ENCODE data around the gene EFCAB12. TPM values are rescaled to one million over a fixed set of nuclear protein-coding genes. Genes with fewer than 3 reads are reported as not detected.
"Not testable (repeated sequence)": the region's sequence is repeated elsewhere in the genome, so short reads cannot be mapped to it uniquely, and the experiment has no call there.

The EFCAB12 gene
- total RNA-seq, 1 experiment from 2014 or later = not detected

DNA sequence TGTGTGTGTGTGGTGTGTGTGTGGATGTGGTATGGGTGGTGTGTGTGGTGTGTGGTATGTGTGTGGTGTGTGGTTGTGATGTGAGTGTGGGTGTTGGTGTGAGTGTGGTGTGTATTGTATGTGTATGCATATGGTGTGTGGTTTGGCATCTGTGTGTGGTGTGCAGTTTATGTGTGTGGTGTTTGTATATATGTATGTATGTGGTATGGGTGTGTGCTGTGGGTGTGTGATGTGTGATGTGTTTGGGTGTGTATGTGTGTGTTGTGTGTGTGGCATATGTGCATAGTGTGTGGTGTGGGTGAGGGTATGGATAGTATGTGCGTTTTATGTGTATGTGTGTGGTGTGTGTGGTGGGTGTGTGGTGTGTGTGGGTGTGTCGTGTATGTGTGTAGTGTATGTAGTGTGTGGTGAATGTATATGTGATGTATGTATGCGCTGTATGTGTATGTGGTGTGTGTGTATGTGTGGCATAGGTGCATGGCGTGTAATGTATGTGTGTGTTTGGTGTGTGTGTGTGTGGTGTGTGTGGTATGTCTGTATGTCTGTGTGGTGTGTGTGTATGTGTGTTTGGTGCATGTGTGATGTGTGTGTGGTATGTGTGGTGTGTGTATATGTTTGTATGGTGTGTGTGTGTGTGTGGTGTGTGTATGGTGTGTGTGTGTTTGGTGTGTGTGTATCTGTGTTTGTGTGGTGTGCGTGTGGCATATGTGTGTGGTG is 58.0 kb downstream of the EFCAB12 start:
- no peak overlapping the region for H3K27ac ChIP-seq
- H3K4me3 ChIP-seq = no peak overlapping the region
- no peaks in the 10 kb centered on the region for H3K9me3 ChIP-seq (replicated peaks)
- H3K27me3 ChIP-seq (replicated peaks) = no peaks in the 10 kb centered on the region
- no peaks in the 10 kb centered on the region for H3K36me3 ChIP-seq
- DNase-seq (ENCODE audit: low read depth in 1 of 2, low spot score in 2 of 2) = no peak
- H3K4me1 ChIP-seq (replicated peaks) = no peaks in the 10 kb centered on the region

DNA sequence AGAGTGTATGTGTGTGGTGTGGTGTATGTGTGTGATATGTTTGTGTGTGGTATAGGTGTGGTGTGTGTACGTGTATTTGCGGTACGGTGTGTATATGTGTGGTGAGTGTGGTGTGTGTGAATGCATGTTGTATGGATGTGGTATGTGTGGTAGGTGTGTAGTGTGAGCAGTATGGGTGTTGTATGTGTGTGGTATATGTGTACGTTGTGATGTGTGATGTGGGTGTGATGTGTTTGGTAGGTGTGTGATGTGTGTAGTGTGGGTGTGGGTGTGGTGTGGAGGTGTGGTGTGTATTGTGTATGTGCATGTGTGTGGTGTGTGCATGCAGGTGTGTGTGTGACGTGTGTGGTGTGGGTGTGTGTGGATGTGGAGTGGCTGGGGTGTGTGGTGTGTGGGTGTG is 58.7 kb downstream of the EFCAB12 start:
- H3K4me1 ChIP-seq (replicated peaks) = no peaks in the 10 kb centered on the region
- H3K27me3 ChIP-seq (replicated peaks) = no peaks in the 10 kb centered on the region
- DNase-seq (ENCODE audit: low read depth in 1 of 2, low spot score in 2 of 2) = no peak
- no peak overlapping the region for H3K27ac ChIP-seq
- H3K4me3 ChIP-seq = no peak overlapping the region
- H3K36me3 ChIP-seq = no peaks in the 10 kb centered on the region
- no peaks in the 10 kb centered on the region for H3K9me3 ChIP-seq (replicated peaks)

- DNase-seq (ENCODE audit: low read depth in 1 of 2, low spot score in 2 of 2) = no peak
- Histone ChIP-seq H3K4me1 (replicated peaks) (no peaks in the 10 kb centered on the region), H3K36me3 (no peaks in the 10 kb centered on the region), H3K27ac (no peak overlapping the region), H3K4me3 (no peak overlapping the region), H3K27me3 (replicated peaks) (no peaks in the 10 kb centered on the region), H3K9me3 (replicated peaks) (no peaks in the 10 kb centered on the region)
Measured at GRCh38 chr3:129367821-129368220, 60.6 kb downstream of the EFCAB12 start.

- DNase-seq (ENCODE audit: low read depth in 1 of 2, low spot score in 2 of 2) = no peak
- Histone ChIP-seq H3K27me3 (replicated peaks) (no peaks in the 10 kb centered on the region), H3K36me3 (no peaks in the 10 kb centered on the region), H3K27ac (no peak overlapping the region), H3K9me3 (replicated peaks) (no peaks in the 10 kb centered on the region), H3K4me1 (replicated peaks) (no peaks in the 10 kb centered on the region), H3K4me3 (no peak overlapping the region)
Measured at GRCh38 chr3:129366312-129366831, 62.1 kb downstream of the EFCAB12 start.

DNA sequence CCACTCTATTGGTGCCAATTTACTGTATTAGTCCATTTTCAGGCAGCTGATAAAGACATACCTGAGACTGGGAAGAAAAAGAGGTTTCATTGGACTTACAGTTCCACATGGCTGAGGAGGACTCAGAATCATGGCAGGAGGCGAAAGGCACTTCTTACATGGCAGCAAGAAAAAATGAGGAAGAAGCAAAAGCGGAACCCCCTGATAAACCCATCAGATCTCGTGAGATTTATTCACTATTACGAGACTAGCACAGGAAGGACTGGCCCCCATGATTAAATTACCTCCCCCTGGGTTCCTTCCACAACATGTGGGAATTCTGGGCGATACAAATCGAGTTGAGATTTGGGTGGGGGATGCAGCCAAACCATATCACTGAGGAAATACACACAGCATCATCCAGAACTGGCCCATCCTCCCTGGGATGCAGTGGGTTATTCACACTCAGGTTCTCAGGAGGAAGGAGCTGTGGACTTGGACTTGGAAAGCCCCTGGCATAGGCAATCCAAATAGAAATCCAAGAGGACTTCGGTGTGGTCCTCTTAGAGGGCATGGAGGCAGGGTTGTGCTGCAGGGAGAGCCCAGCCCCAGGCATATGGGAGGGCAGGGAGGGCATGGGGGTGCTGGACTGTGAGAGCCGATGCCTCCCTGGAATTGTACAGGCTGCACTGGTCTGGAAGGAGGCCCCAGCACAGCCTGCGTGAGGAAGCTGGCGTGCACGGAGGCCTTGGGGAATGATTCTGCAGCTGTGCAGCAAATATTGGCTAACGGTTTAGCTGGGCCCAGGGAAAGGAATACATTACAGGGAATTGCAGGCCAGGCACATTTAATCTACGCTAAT is 62.9 kb downstream of the EFCAB12 start:
- H3K27me3 ChIP-seq (replicated peaks) = no peaks in the 10 kb centered on the region
- no peak overlapping the region for H3K4me3 ChIP-seq
- no peak overlapping the region for H3K27ac ChIP-seq
- H3K4me1 ChIP-seq (replicated peaks) = no peaks in the 10 kb centered on the region
- no peak for DNase-seq (ENCODE audit: low read depth in 1 of 2, low spot score in 2 of 2)
- no peaks in the 10 kb centered on the region for H3K36me3 ChIP-seq
- H3K9me3 ChIP-seq (replicated peaks) = no peaks in the 10 kb centered on the region

- H3K36me3 ChIP-seq; H3K4me1 ChIP-seq (replicated peaks); DNase-seq (ENCODE audit: low read depth in 1 of 2, low spot score in 2 of 2); H3K27ac ChIP-seq; H3K27me3 ChIP-seq (replicated peaks); H3K4me3 ChIP-seq; H3K9me3 ChIP-seq (replicated peaks): not testable (repeated sequence)
Measured at GRCh38 chr3:129364811-129365210, 63.6 kb downstream of the EFCAB12 start.

DNA sequence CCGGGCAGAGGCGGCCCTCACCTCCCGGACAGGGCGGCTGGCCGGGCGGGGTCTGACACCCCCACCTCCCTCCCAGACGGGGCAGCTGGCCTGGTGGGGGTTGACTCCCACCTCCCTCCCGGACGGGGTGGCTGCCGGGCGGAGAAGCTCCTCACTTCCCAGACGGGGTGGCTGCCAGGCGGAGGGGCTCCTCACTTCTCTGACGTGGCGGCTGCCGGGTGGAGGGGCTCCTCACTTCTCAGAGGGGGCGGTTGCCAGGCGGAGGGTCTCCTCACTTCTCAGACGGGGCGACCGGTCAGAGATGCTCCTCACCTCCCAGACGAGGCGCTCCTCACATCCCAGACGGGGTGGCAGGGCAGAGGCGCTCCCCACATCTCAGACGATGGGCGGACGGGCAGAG is 65.1 kb downstream of the EFCAB12 start:
- not testable (repeated sequence) for H3K36me3 ChIP-seq; H3K4me1 ChIP-seq (replicated peaks); DNase-seq (ENCODE audit: low read depth in 1 of 2, low spot score in 2 of 2); H3K9me3 ChIP-seq (replicated peaks); H3K4me3 ChIP-seq; H3K27me3 ChIP-seq (replicated peaks); H3K27ac ChIP-seq

GRCh38 chr3:129360705-129361460 is 67.6 kb downstream of the EFCAB12 start:
- Histone ChIP-seq H3K4me3 (no peak overlapping the region), H3K27me3 (replicated peaks) (no peaks in the 10 kb centered on the region), H3K9me3 (replicated peaks) (no peaks in the 10 kb centered on the region), H3K4me1 (replicated peaks) (no peaks in the 10 kb centered on the region), H3K27ac (no peak overlapping the region), H3K36me3 (no peaks in the 10 kb centered on the region)
- DNase-seq (ENCODE audit: low read depth in 1 of 2, low spot score in 2 of 2) = no peak

GRCh38 chr3:129360171-129360611 is 68.2 kb downstream of the EFCAB12 start:
- DNase-seq (ENCODE audit: low read depth in 1 of 2, low spot score in 2 of 2) = no peak
- Histone ChIP-seq H3K27ac (no peak overlapping the region), H3K27me3 (replicated peaks) (no peaks in the 10 kb centered on the region), H3K4me1 (replicated peaks) (no peaks in the 10 kb centered on the region), H3K4me3 (no peak overlapping the region), H3K9me3 (replicated peaks) (no peaks in the 10 kb centered on the region), H3K36me3 (no peaks in the 10 kb centered on the region)

- Histone ChIP-seq H3K27me3 (replicated peaks) (no peaks in the 10 kb centered on the region), H3K4me3 (no peak overlapping the region), H3K4me1 (replicated peaks) (no peaks in the 10 kb centered on the region), H3K9me3 (replicated peaks) (no peaks in the 10 kb centered on the region), H3K27ac (no peak overlapping the region), H3K36me3 (no peaks in the 10 kb centered on the region)
- DNase-seq (ENCODE audit: low read depth in 1 of 2, low spot score in 2 of 2) = no peak
Measured at GRCh38 chr3:129358772-129359371, 69.6 kb downstream of the EFCAB12 start.

DNA sequence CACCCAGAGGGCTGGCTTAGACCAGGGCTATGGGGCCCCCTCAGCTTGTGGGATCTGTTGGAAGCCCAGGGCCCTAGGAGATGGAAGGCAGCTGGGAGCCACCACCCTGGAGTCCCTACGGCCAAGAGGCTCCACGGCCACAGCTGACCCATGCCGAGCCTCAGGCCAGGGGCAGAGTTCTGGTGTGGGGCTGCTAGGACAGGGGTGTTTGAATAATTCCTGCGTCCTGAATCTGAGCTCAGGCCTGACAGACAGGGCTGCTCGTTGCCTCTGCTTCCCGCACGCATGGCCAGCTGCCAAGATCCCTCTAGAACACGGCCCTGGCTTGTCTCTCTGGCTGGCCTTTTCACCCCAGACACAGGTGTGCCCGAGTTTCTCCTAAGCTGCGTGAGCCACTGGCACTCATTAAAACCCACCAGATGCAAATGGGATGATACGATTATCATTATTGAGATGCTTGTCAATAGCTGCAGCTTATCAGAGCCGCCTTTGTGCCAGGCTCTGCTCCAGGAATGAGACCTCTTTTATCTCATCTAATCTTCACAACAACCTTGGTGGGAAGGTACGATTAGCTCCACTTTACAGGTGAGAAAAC is 70.2 kb downstream of the EFCAB12 start:
- no peak for DNase-seq (ENCODE audit: low read depth in 1 of 2, low spot score in 2 of 2)
- H3K36me3 ChIP-seq = no peaks in the 10 kb centered on the region
- H3K4me1 ChIP-seq (replicated peaks) = no peaks in the 10 kb centered on the region
- H3K27ac ChIP-seq = no peak overlapping the region
- H3K4me3 ChIP-seq = no peak overlapping the region
- no peaks in the 10 kb centered on the region for H3K9me3 ChIP-seq (replicated peaks)
- no peaks in the 10 kb centered on the region for H3K27me3 ChIP-seq (replicated peaks)

- H3K27me3 ChIP-seq (replicated peaks) = no peaks in the 10 kb centered on the region
Measured at GRCh38 chr3:129357616-129358015, 70.8 kb downstream of the EFCAB12 start.

DNA sequence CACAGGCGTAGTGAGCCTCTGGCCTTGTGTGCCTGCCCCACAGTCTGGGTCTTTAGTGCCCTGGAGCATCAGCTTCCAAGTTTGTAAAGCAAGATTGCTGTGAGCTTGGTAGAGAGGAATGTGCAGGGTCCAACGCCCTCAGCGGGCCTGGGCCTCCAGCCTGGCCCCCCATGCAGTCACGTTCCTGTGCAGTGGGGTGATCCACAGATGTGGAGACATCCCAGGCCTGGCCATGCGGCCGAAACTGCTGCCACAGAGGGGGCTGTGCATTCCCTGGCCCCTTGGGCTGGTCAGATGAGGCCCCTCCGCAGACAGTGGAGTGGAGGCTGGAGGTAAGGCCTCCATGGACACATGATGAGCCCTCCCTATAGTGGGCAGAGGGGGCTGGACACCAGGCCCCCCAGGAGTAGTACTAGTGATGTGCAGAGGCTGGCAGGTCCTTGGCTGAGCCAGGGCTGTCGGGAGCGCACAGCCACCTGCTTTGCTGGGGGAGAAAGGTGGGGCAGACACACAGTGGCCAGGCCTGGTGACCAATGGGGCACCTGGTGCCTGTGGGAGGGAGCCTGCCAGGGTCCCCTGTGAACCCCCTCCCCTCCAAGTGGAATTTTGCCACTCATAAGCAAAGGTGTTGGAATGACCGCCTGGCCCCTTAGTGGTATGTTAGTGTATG is 71.5 kb downstream of the EFCAB12 start:
- H3K27me3 ChIP-seq (replicated peaks) = no peaks in the 10 kb centered on the region
- H3K9me3 ChIP-seq (replicated peaks) = no peaks in the 10 kb centered on the region
- no peaks in the 10 kb centered on the region for H3K4me1 ChIP-seq (replicated peaks)
- H3K4me3 ChIP-seq = no peak overlapping the region
- DNase-seq (ENCODE audit: low read depth in 1 of 2, low spot score in 2 of 2) = no peak
- no peaks in the 10 kb centered on the region for H3K36me3 ChIP-seq
- no peak overlapping the region for H3K27ac ChIP-seq

More at GRCh38 chr3:129357616-129358015, 70.8 kb downstream of the EFCAB12 start:
- H3K9me3 ChIP-seq (replicated peaks) = no peaks in the 10 kb centered on the region
- no peak overlapping the region for H3K27ac ChIP-seq
- no peaks in the 10 kb centered on the region for H3K36me3 ChIP-seq
- no peaks in the 10 kb centered on the region for H3K4me1 ChIP-seq (replicated peaks)
- H3K4me3 ChIP-seq = no peak overlapping the region
- DNase-seq (ENCODE audit: low read depth in 1 of 2, low spot score in 2 of 2) = no peak
